Measurements from ENCODE around the gene MAPRE3.

MAPRE3 gene

GRCh38 chr2:26968001-26968400 is 2.4 kb upstream of the MAPRE3 start:
- Histone ChIP-seq H3K27me3 (ENCODE audit: insufficient read depth, insufficient read length) (peaks cover 38% of the 10 kb centered on the region), H3K9me3 (ENCODE audit: insufficient read depth, low read length) (no peaks in the 10 kb centered on the region), H3K9ac (ENCODE audit: insufficient read length, low read depth) (no peak overlapping the region), H3K4me1 (ENCODE audit: insufficient read depth, insufficient read length) (no peaks in the 10 kb centered on the region), H3K4me3 (ENCODE audit: insufficient read length, low read depth) (no peak overlapping the region), H3K36me3 (ENCODE audit: insufficient read depth, insufficient read length, low read length) (no peaks in the 10 kb centered on the region)
- no peak for DNase-seq (ENCODE audit: low read depth, low spot score)
- TF ChIP-seq SUZ12 (IDR thresholded peaks at IDR 0.05; ENCODE audit: extremely low read depth, insufficient read depth, insufficient read length) (no peak), ZNF274 (IDR thresholded peaks at IDR 0.05; ENCODE audit: low read depth, low read length) (no peak), YY1 (IDR thresholded peaks at IDR 0.05; ENCODE audit: insufficient read depth, insufficient read length) (no peak)

DNA sequence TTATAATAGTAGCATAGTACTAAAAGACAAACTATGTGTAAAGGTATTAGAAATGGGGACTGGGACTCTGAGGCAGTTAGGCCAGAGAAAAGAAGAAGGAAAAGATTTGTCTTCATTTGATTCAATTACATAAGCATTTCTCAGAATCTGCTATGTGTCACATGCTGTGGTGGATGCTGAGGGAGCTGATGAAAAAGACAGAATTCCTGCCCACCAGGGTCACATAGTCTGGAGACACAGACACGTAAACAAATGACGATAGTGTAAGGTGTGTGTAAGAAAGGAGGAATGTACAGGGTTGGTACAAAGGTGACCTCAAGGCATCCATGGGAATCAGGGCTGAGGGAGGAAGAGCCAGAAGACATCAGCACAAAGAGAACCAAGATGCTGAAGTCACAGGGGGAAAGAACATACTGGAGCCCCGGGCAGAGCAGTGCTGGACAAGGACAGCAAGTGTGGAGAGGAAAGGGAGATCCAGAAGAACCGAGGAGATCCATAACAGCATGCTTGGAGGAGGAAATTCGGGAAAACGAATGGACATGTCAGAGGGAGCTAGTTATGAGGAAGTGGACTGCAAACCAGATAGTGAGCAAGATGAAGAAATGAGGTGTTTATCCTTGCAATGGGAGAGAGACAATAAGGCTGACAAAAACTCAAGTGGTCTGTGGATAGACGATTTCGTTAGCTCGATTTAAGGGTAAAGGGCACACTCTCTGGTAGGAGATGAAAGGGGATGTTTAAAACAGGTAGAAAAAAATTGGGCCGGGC is 1.2 kb upstream of the MAPRE3 start:
- TF ChIP-seq SUZ12 (IDR thresholded peaks at IDR 0.05; ENCODE audit: extremely low read depth, insufficient read depth, insufficient read length): no peak
- TF ChIP-seq ZNF274 (IDR thresholded peaks at IDR 0.05; ENCODE audit: low read depth, low read length): no peak
- TF ChIP-seq YY1 (IDR thresholded peaks at IDR 0.05; ENCODE audit: insufficient read depth, insufficient read length): no peak
- H3K9me3 ChIP-seq (ENCODE audit: insufficient read depth, low read length): no peaks in the 10 kb centered on the region
- no peak overlapping the region for H3K9ac ChIP-seq (ENCODE audit: insufficient read length, low read depth)
- H3K27me3 ChIP-seq (ENCODE audit: insufficient read depth, insufficient read length): peaks cover 41% of the 10 kb centered on the region
- no peak for DNase-seq (ENCODE audit: low read depth, low spot score)
- no peak overlapping the region for H3K4me3 ChIP-seq (ENCODE audit: insufficient read length, low read depth)
- no peaks in the 10 kb centered on the region for H3K36me3 ChIP-seq (ENCODE audit: insufficient read depth, insufficient read length, low read length)
- H3K4me1 ChIP-seq (ENCODE audit: insufficient read depth, insufficient read length): no peaks in the 10 kb centered on the region

GRCh38 chr2:26970928-26971627 is 641 bp downstream of the MAPRE3 start:
- DNase-seq (ENCODE audit: low read depth, low spot score): peak; percentile 15
- H3K9ac ChIP-seq (ENCODE audit: insufficient read length, low read depth): peak overlapping the region; percentile 67
- H3K27me3 ChIP-seq (ENCODE audit: insufficient read depth, insufficient read length): peaks cover 41% of the 10 kb centered on the region

DNA sequence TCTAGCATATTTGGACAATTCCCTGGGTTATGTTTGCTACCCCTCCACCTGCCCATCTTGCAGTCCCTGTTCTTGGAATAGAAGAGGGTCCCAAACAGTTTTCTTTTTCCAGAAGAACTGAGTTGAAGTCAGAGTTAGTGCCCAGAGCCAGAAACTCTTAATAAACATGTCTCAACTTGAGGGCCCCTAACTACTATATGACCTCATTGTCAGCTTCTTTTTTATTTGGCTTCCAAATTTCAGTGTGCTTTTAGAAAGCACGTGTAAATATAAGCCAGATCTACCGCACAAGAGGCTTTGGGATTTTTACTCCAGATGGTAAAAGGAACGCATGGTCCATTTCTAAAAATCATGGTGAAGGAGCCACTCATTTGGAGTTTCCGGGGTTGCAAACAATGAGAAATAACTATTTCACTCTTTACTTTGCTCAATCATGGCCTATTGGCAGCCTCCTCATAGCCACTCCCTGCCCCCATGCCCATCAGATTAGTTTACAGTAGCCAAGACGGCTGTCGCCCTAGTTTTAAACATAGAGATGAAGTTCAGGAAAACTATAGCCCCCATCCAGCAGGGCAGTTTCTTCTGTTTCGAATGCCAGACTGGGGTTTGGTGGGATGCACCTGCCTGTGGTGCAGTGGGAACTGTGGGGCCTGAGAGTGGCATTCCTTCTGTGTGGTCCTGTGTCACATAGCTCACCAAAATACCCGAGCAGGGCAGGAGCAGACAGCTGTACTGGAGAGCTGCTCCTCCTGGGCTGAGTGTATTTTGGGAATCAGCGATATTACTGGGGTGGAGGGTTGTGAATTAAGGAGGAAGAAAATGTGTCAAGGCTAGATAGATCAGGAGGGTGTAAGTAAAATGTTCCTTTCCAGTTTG is 1.7 kb downstream of the MAPRE3 start:
- Histone ChIP-seq H3K9ac (ENCODE audit: insufficient read length, low read depth) (no peak overlapping the region), H3K4me1 (ENCODE audit: insufficient read depth, insufficient read length) (peaks cover 2% of the 10 kb centered on the region), H3K4me3 (ENCODE audit: insufficient read length, low read depth) (no peak overlapping the region), H3K27me3 (ENCODE audit: insufficient read depth, insufficient read length) (peaks cover 41% of the 10 kb centered on the region), H3K9me3 (ENCODE audit: insufficient read depth, low read length) (no peaks in the 10 kb centered on the region), H3K36me3 (ENCODE audit: insufficient read depth, insufficient read length, low read length) (no peaks in the 10 kb centered on the region)
- TF ChIP-seq SUZ12 (IDR thresholded peaks at IDR 0.05; ENCODE audit: extremely low read depth, insufficient read depth, insufficient read length) (no peak), ZNF274 (IDR thresholded peaks at IDR 0.05; ENCODE audit: low read depth, low read length) (no peak), YY1 (IDR thresholded peaks at IDR 0.05; ENCODE audit: insufficient read depth, insufficient read length) (no peak)
- DNase-seq (ENCODE audit: low read depth, low spot score): no peak

More at GRCh38 chr2:26970928-26971627, 641 bp downstream of the MAPRE3 start:
- H3K36me3 ChIP-seq (ENCODE audit: insufficient read depth, insufficient read length, low read length): no peaks in the 10 kb centered on the region
- TF ChIP-seq SUZ12 (IDR thresholded peaks at IDR 0.05; ENCODE audit: extremely low read depth, insufficient read depth, insufficient read length) (no peak), YY1 (IDR thresholded peaks at IDR 0.05; ENCODE audit: insufficient read depth, insufficient read length) (no peak), ZNF274 (IDR thresholded peaks at IDR 0.05; ENCODE audit: low read depth, low read length) (no peak)
- peaks cover 2% of the 10 kb centered on the region for H3K4me1 ChIP-seq (ENCODE audit: insufficient read depth, insufficient read length)
- peak overlapping the region; percentile 45 for H3K4me3 ChIP-seq (ENCODE audit: insufficient read length, low read depth)
- H3K9me3 ChIP-seq (ENCODE audit: insufficient read depth, low read length): no peaks in the 10 kb centered on the region

DNA sequence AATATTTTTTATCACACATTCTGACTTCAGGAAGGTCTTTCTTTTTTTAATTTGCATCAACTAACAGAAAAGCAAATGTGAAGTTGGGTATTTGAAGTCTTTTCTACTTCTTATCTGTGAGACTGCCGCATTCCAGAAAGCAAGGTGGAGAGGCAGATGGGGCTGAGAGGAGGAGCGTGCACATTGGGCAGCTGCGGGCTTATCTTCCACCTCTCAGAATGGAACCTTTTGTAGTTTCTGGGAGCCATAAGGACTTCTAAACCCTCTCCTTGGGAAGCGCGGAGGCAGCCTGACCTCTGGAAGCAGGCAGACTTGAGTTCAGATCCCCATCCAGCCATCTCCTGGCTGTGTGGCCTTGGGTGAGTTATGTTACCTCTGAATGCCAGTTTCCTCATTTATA is 3.9 kb downstream of the MAPRE3 start:
- H3K9ac ChIP-seq (ENCODE audit: insufficient read length, low read depth): no peak overlapping the region
- H3K4me1 ChIP-seq (ENCODE audit: insufficient read depth, insufficient read length): peaks cover 2% of the 10 kb centered on the region
- TF ChIP-seq SUZ12 (IDR thresholded peaks at IDR 0.05; ENCODE audit: extremely low read depth, insufficient read depth, insufficient read length): no peak
- TF ChIP-seq ZNF274 (IDR thresholded peaks at IDR 0.05; ENCODE audit: low read depth, low read length): no peak
- no peak for TF ChIP-seq YY1 (IDR thresholded peaks at IDR 0.05; ENCODE audit: insufficient read depth, insufficient read length)
- H3K4me3 ChIP-seq (ENCODE audit: insufficient read length, low read depth): no peak overlapping the region
- no peaks in the 10 kb centered on the region for H3K9me3 ChIP-seq (ENCODE audit: insufficient read depth, low read length)
- DNase-seq (ENCODE audit: low read depth, low spot score): no peak
- H3K36me3 ChIP-seq (ENCODE audit: insufficient read depth, insufficient read length, low read length): no peaks in the 10 kb centered on the region
- H3K27me3 ChIP-seq (ENCODE audit: insufficient read depth, insufficient read length): peaks cover 28% of the 10 kb centered on the region

DNA sequence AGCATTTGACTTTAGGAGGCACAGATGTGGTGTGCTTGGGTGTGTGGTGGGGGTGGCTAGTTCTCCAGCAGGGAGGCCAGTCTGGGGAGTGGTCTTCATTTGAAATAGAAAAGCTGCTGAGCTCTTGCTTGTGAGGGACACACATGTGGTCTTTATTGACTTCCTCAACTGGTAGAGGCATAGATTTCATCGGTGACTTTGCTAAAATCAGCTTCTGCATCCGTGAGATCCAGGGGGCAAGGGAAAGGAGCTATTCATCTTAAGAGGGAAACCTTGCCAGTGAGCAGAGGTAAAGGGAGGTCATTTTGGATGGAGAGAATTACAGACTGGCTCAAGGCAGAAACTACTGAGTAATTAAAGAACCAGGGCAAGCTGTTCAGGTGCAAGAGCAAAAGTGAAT is 4.7 kb downstream of the MAPRE3 start:
- Histone ChIP-seq H3K36me3 (ENCODE audit: insufficient read depth, insufficient read length, low read length) (no peaks in the 10 kb centered on the region), H3K27me3 (ENCODE audit: insufficient read depth, insufficient read length) (peaks cover 24% of the 10 kb centered on the region), H3K9me3 (ENCODE audit: insufficient read depth, low read length) (no peaks in the 10 kb centered on the region), H3K9ac (ENCODE audit: insufficient read length, low read depth) (no peak overlapping the region), H3K4me3 (ENCODE audit: insufficient read length, low read depth) (no peak overlapping the region), H3K4me1 (ENCODE audit: insufficient read depth, insufficient read length) (peaks cover 2% of the 10 kb centered on the region)
- TF ChIP-seq YY1 (IDR thresholded peaks at IDR 0.05; ENCODE audit: insufficient read depth, insufficient read length) (no peak), SUZ12 (IDR thresholded peaks at IDR 0.05; ENCODE audit: extremely low read depth, insufficient read depth, insufficient read length) (no peak), ZNF274 (IDR thresholded peaks at IDR 0.05; ENCODE audit: low read depth, low read length) (no peak)
- DNase-seq (ENCODE audit: low read depth, low spot score): no peak

Data from NT2/D1 (cell line).